ENCODE data around the gene PTPRN2.

The PTPRN2 gene

GRCh38 chr7:158576050-158576762 is 11.4 kb downstream of the PTPRN2 start:
- DNase-seq: no peak

- no peak for DNase-seq
These were observed 13.2 kb downstream of the PTPRN2 start for GRCh38 chr7:158574308-158575036.

GRCh38 chr7:158573310-158573709 is 14.3 kb downstream of the PTPRN2 start:
- no peak for DNase-seq

DNA sequence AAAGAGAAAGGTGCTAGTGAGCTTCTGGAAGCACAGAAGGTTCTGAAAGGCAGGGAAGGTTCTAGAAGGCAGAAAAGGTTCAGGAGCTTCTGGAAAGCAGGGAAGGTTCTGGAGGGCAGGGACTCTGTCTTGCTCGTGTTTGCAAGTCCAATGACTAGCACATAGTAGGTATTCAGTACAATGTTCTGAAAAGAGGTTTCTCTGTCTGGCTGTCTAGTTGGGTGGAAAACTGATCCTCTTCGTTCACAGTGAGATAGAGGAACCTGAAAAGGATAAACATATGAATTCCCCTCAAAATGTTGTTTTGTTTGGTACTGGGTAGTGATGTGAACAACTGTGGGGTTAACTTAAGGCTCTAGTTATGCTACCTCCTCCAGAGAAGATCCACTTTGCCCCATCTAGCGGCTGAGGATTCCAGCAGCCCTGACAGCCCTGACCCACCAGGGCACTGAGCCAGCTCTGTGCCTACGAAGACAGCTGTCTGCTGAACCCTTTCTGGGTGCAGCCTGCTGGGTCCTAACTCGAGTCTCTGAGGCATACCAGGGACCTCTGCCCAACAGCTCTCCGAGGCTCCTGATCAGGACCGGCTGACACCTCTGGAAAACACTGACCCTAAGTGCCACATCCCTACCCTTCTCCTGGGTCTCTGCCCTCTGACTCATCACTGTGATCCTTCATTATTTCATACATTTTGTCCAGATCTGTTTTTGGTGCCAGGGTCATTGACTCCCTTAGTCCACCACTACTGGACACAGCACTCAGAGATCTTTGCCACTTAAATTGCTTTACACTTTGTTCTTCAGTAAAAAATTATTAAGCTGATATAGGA is 15.4 kb downstream of the PTPRN2 start:
- no peak for DNase-seq

DNA sequence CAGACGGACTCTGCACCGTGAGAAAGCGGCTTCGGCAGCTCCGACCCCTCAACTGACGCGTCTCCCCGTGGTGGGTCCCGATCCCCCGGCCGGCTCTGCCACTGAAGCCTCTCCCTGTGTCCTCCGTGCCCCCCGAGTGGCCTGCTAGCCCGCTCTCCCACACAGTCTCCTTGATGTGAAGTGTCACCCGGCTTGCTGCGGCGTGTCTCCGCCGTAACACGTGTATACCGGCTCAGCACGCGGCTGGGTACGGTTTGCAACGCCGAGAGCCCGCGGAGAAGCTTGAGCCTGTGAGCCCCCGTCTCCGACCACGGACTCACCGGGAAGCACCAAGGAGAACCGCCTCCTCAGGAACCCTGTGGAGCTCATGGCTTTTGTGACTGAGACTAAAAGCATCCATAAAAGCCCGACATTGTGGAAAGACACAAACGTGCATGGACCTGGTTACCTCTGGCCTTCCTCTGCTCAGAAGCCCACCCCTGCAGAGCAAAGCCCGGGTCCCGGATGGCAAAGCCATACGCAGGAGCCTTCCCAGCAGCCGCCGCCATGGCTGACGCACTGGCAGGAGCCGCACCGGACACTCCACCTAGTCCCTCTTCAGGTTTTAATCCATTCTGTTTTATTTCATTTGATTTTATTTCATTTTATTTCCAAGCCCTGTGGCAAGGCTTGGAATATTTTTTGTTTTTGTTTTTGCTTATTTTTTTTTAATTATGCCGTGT is 17.0 kb downstream of the PTPRN2 start:
- no peak for DNase-seq

DNA sequence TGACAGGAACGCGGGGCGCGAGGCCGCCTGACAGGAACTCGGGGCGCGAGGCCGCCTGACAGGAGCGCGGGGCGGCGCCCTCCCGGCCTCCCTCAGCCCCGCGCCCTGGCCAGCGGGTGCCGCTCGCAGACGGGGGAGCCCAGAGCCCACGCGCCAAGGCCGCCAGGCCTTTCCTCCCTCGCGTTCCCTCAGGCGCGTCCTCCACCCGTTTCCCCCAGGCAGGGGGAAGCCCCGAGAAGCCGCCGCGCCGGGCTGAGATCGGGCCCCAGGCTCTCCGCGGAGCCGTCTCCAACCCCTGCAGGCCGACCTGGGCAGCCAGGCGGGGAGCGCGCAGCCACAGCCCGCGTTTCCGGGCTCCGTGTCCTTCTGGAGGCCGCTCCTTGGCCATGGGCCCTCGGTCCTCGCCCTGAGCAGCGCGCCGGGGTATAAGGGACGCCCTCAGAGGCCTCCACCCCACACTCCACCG is 17.7 kb downstream of the PTPRN2 start:
- no peak for DNase-seq

DNA sequence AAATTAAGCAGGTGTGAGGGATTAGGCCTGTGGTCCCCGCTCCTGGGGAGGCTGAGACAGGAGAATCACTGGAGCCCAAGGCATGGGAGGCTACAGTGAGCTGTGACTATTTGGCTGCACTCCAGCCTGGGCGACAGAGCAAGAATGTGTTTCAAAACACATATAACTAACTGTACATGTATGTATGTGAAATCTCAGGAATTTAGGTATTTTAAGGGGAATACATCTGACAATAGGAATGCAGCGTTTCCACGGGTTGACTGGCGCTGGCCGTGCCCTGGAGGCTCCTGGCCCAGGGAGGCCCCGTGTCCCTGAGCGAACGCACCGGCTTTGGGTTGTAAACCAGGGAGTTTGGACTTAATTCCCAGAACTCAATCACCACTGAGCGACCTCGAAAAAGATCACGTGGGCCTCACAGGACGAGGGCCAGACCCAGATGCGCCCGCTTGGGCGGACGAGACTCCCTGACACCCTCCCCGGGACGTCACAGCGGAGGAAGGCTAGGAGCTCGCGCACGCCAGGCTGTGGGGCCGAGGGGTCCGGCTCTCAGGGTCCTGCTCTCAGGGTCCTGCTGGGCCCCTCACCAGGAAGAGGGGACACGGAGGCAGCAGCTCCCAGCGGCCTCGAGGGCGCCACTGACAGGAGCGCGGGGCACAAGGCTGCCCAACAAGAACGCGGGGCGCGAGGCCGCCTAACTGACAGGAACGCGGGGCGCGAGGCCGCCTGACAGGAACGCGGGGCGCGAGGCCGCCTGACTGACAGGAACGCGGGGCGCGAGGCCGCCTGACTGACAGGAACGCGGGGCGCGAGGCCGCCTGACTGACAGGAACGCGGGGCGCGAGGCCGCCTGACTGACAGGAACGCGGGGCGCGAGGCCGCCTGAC is 18.4 kb downstream of the PTPRN2 start:
- no peak for DNase-seq

GRCh38 chr7:158567153-158567603 is 20.4 kb downstream of the PTPRN2 start:
- no peak for DNase-seq

- DNase-seq: no peak
These were observed 23.0 kb downstream of the PTPRN2 start for GRCh38 chr7:158564663-158565035.

DNA sequence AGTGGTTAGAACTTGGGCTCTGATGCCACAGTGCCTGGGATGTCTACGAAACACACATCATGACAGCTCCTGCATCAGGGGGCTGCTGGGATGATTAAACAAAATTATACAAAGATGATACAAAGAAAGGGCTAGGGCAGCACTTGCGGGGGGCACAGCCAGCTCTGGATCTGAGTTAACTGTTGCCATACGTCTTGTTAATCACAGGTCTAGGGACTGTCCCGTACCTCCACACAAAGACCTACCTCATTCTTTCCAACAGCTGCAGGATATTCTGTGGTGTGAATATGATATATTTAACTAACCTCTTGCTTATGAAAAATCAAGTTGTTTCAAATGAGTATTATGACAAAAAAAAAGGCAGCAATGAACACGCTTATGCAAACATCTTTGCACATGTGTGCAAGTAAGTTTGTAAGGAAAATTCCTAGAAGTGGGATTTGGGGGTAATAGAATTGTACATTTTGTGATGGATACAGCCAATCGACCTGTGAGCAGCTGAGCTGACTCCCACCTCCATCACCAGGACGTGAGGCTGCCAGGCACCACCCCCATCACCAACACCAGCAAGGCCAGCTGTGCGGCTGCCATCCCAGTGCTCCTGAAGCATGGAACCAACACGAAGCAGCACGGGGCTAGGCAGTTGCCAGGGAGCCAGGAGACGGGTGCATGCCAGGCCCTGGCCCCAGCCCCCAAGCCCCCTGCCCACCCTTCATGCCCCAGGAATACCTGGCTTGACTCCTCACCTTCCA is 23.5 kb downstream of the PTPRN2 start:
- no peak for DNase-seq

DNA sequence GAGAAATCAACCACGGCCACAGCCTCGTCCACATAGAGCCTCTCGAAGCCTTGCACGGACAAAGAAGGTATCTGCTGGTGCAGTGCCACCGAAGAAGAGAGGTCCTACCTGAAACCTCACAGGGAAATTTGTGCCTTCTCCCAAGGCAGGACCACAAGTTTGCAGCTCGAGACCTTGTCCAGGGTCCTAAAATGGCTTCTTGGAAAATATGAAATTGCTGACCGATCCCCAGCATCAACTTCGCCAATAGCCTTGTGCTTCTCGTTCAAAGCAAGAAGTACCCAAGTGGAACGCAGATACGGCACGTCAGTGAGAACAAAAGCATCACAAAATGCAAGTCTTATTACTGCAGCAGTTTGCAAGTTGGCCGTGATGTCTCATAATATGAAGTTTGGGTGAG is 24.6 kb downstream of the PTPRN2 start:
- no peak for DNase-seq

DNA sequence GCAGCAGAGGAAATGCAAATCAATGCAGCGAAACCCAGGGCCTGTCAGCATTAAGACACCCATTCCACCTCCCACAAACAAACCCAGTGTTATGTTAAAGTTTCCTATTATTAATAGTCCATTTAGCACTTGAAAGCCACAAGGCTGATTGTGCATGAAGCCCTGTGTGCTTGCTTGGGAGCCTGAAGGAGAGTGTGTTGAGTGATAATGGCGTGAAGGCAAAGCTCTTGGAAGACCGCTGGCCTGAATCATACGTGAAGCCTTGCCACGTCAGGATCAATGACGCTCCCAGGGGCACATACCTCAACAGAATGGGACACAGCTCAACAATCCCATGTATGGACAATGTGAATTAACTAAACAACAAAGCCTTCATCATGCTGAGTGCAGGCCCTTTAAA is 25.1 kb downstream of the PTPRN2 start:
- no peak for DNase-seq

DNA sequence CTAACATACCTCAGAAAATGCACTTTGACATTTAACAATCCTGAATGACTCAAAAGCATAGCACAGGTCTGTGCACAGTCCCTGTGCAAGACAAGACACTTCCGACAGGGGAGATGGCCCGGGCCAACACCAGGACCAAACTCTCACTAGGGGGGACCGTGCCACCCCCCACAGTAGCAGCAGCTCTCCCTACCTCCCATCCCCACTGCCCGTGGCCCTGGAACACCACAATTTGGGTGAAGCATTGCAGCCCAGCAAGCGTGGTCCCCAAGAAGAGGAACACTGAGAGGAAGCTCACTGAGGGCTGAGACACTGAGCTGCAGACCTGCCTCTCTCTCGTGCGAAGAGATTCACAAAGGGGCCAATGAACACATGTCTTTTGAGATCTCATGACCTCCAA is 26.0 kb downstream of the PTPRN2 start:
- DNase-seq: no peak

- DNase-seq: no peak
These were observed 27.2 kb downstream of the PTPRN2 start for GRCh38 chr7:158560386-158560785.

GRCh38 chr7:158559356-158559755 is 28.3 kb downstream of the PTPRN2 start:
- DNase-seq: no peak

- DNase-seq: no peak
These were observed 28.8 kb downstream of the PTPRN2 start for GRCh38 chr7:158558816-158559215.

- DNase-seq: no peak
These were observed 30.2 kb downstream of the PTPRN2 start for GRCh38 chr7:158557441-158557755.

- no peak for DNase-seq
These were observed 30.7 kb downstream of the PTPRN2 start for GRCh38 chr7:158556721-158557440.

GRCh38 chr7:158555034-158555520 is 32.5 kb downstream of the PTPRN2 start:
- no peak for DNase-seq

GRCh38 chr7:158550886-158551452 is 36.7 kb downstream of the PTPRN2 start:
- no peak for DNase-seq
